WTC11 (cell line): ENCODE measurements around the gene UBC.
A peak's percentile ranks its signal among the peaks of the same experiment; 100 is the strongest.

Experiments used
- ARID4B ChIP-seq: sonication (generic); formaldehyde crosslinking; IDR thresholded peaks from 2 replicates; pipeline ENCODE4 v1.8.0; 2023; ENCODE audit warnings: missing genetic modification reagents, mild to moderate bottlenecking, borderline replicate concordance
- CTCF ChIP-seq: fragments of 200-600 bp; IDR thresholded peaks from 2 replicates; pipeline ENCODE4 v1.8.0; 2022; ENCODE audit warnings: antibody characterized with exemption
- KAT7 ChIP-seq: sonication (generic); formaldehyde crosslinking; IDR thresholded peaks from 2 replicates; pipeline ENCODE4 v1.8.1; 2023; ENCODE audit warnings: missing genetic modification reagents, mild to moderate bottlenecking, borderline replicate concordance
- SMAD4 ChIP-seq: sonication (generic); formaldehyde crosslinking; IDR thresholded peaks from 2 replicates; pipeline ENCODE4 v1.8.0; 2022; ENCODE audit warnings: mild to moderate bottlenecking, missing genetic modification reagents
- TF ChIP-seq, protein P1 (sequence below): sonication (generic); formaldehyde crosslinking; IDR thresholded peaks from 2 replicates; pipeline ENCODE4 v1.8.0; 2022; ENCODE audit warnings: mild to moderate bottlenecking, missing genetic modification reagents

- TF ChIP-seq KAT7 (CRISPR knock-in tag) (no peak), SMAD4 (CRISPR knock-in tag) (0 out of 2 replicates have a peak, but pooled peaks have one; percentile 10), ARID4B (CRISPR knock-in tag) (0 out of 2 replicates have a peak, but pooled peaks have one; percentile 55), CTCF (no peak)
- TF ChIP-seq, protein P1, sequence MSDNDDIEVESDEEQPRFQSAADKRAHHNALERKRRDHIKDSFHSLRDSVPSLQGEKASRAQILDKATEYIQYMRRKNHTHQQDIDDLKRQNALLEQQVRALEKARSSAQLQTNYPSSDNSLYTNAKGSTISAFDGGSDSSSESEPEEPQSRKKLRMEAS (CRISPR knock-in tag): peak; percentile 87; the same call in 1 of the 2 replicates
Observed at GRCh38 chr12:124939421-124940142, 25.1 kb upstream of the UBC start.
